Neural crest cell (in vitro differentiated cells): ENCODE data around the gene MECP2. TPM values are rescaled to one million over a fixed set of nuclear protein-coding genes. Genes with fewer than 3 reads are reported as not detected.

Experiments
- DNase-seq: peaks from one replicate; pipeline ENCODE4 v3.0.0; 2021; ENCODE audit warnings: low read depth, mixed read lengths, low spot score
- H3K27ac Mint-ChIP-seq: one replicate; pipeline ENCODE4 v1.8.0; 2021; ENCODE audit warnings: mild to moderate bottlenecking, mixed read lengths; ENCODE audit not compliant: unreplicated experiment
- H3K27me3 Mint-ChIP-seq: 2 replicates; pipeline ENCODE4 v1.8.0; 2021; ENCODE audit warnings: low read depth, mild to moderate bottlenecking, mixed read lengths
- H3K36me3 Mint-ChIP-seq: 2 replicates; pipeline ENCODE4 v1.8.0; 2021; ENCODE audit warnings: low read depth, mild to moderate bottlenecking, mixed read lengths
- H3K4me1 Mint-ChIP-seq: 2 replicates; pipeline ENCODE4 v1.8.0; 2021; ENCODE audit warnings: mixed read lengths
- H3K4me3 Mint-ChIP-seq: one replicate; pipeline ENCODE4 v1.8.0; 2021; ENCODE audit warnings: mild to moderate bottlenecking, mixed read lengths
- H3K9me3 Mint-ChIP-seq: 2 replicates; pipeline ENCODE4 v1.8.0; 2021; ENCODE audit warnings: mixed read lengths
- CTCF ChIP-seq: fragments of 200-600 bp; sonication (generic); conservative IDR thresholded peaks from 2 replicates; pipeline ENCODE4 v1.5.0; 2021; ENCODE audit warnings: antibody characterized with exemption, mild to moderate bottlenecking
- total RNA-seq: library from RNA; stranded (reverse); gene quantifications from 2 replicates; pipeline ENCODE4 v1.2.1, GENCODE V29; 2021

Gene MECP2
- total RNA-seq, 1 donor from 2014 or later = 49.1 TPM

DNA sequence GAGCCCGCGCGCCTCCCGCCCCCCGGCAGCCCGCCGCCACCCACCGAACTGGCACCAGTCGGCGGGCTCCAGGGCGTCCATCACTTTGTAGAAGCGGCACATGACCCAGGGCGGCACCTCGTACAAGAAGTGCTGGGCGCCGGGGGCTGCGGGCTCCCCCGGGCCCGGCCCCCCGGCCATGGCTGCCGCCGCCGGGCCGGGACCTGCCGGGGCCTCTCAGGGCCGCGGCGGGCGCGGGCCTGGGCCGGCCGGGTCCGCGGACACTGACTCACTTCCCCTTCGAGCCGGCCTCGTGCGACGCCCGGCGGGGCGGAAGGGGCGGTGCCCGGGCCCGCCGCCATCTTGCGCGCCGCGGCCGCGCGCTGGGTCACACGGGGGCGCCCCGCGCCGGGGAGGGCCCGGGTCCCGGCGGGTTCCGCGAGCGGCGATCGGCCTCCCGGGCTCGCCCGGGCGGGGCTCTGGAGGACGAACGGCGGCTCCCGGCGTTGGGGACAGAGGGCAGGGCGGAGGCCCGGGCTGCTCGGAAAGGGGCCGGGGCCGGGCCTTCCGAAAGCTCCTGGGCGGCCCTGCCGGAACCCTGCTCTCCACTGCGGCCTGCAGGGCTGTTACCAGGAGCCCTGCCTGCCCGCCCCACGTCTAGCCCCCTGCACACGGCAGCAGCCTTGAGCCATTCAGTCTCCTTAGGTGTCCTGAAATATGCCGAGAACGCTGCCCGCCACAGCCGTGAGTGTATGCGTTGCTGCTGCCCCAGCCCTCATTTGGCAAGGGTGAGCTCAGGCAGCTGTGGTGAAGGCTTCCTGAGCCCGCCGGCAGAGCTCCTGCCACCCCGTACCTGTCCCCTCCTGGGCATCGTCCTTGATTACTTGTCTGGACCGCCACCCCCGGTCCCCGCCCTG, 77.6 kb downstream of the MECP2 start, which contains the start of gene IRAK1:
TSS of gene IRAK1 (minus strand) at position 270 of the 896 bp plus-strand sequence. CDS start at position 180, 90 bp downstream.
- peaks cover 2% of the 10 kb centered on the region for H3K27me3 Mint-ChIP-seq
- H3K27ac Mint-ChIP-seq = peak within 1 kb of the TSS; percentile 95
- peak within 1 kb of the TSS; percentile 82 for H3K4me3 Mint-ChIP-seq
- no peak for TF ChIP-seq CTCF
- H3K4me1 Mint-ChIP-seq = peaks cover 20% of the 10 kb centered on the region
- peaks cover 4% of the 10 kb centered on the region for H3K36me3 Mint-ChIP-seq
- H3K9me3 Mint-ChIP-seq = no peaks in the 10 kb centered on the region
- peak; percentile 23 for DNase-seq

DNA sequence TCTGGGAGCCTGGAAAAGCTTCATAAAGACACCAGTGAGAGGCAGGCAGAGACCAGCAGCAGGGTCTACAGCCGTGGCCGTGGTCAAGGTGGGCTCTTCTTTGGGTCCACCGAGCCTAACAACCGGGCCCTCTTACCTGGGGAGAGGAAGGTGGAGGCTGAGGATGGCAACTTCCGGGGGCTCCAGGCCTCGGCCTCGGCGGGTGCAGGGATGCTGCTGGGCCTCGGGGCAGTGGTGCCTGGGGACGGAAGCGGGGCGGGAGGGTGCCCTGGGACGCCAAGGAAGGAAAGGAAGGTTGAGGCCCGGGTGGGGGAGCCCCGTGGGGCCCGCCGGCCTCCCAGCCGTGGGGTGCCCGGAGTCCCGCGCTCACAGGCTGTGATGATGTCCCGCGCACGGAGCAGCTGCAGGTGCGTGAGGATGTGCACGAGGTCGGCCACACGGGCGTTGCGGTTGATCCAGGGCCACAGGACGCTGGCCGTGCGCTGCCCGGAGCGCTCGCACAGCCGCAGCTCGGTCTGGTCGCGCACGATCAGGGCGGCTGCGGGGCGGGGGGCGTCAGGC, 78.4 kb downstream of the MECP2 start:
- Mint-ChIP-seq H3K36me3 (peaks cover 4% of the 10 kb centered on the region), H3K9me3 (no peaks in the 10 kb centered on the region), H3K4me1 (peaks cover 20% of the 10 kb centered on the region), H3K27ac (peak overlapping the region; percentile 92), H3K4me3 (peak overlapping the region; percentile 81), H3K27me3 (peaks cover 2% of the 10 kb centered on the region)
- no peak for DNase-seq
- TF ChIP-seq CTCF = no peak

GRCh38 chrX:154018518-154019060, 78.9 kb downstream of the MECP2 start:
- Mint-ChIP-seq H3K27ac (peak overlapping the region; percentile 92), H3K27me3 (peaks cover 3% of the 10 kb centered on the region), H3K9me3 (no peaks in the 10 kb centered on the region), H3K4me1 (peaks cover 22% of the 10 kb centered on the region), H3K36me3 (peaks cover 6% of the 10 kb centered on the region), H3K4me3 (peak overlapping the region; percentile 81)
- DNase-seq = no peak
- TF ChIP-seq CTCF = no peak

- TF ChIP-seq CTCF = no peak
- H3K27ac Mint-ChIP-seq = no peak overlapping the region
- H3K4me3 Mint-ChIP-seq = peak overlapping the region; percentile 81
- H3K27me3 Mint-ChIP-seq = peaks cover 5% of the 10 kb centered on the region
- no peak for DNase-seq
- peaks cover 18% of the 10 kb centered on the region for H3K4me1 Mint-ChIP-seq
- H3K9me3 Mint-ChIP-seq = no peaks in the 10 kb centered on the region
- peaks cover 3% of the 10 kb centered on the region for H3K36me3 Mint-ChIP-seq
Observed at GRCh38 chrX:154017766-154018517, 79.6 kb downstream of the MECP2 start.

DNA sequence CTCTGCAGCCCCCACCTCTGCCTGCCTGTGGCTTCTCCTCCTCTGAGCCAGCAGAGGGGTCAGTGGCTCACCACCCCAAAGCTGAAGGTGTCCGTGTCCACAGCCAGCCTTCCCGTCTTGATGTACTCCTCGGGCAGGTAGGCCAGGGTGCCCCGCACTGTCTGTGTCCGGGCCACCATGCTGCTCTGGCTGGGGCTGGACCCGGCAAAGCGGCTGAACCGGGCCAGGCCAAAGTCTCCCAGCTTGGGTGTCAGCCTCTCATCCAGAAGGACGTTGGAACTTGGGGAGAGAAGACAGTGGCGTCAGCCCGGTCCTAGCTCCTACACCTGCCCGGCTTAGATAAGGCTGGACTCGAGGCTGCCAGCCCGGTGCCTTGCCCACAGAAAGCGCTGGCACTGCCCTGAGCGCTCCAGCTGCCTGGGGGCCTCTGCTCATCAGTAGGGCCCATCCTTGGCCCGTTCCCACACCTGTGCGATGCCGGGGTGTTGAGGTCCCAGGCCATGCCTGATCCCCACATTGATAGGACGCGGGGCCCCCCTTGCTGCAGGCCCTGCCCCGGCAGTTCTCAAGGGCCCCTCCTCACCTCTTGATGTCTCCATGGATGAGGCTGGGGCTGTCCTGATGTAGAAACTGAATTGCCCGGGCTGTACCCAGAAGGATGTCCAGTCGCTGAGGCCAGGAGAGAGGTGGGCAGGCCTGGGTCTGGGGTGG, 81.0 kb downstream of the MECP2 start:
- Mint-ChIP-seq H3K36me3 (peaks cover 3% of the 10 kb centered on the region), H3K9me3 (no peaks in the 10 kb centered on the region), H3K27ac (no peak overlapping the region), H3K27me3 (peaks cover 5% of the 10 kb centered on the region), H3K4me3 (no peak overlapping the region), H3K4me1 (peaks cover 15% of the 10 kb centered on the region)
- no peak for DNase-seq
- no peak for TF ChIP-seq CTCF
